HepG2 (cell line): ENCODE results near the gene POLR3K. TPM values are rescaled to one million over a fixed set of nuclear protein-coding genes. Genes with fewer than 3 reads are reported as not detected.

Source experiments
- EHMT2 ChIP-seq: fragments of 200-600 bp; sonication (generic); IDR thresholded peaks from 2 replicates; pipeline ENCODE4 v1.7.0; 2017; ENCODE audit warnings: antibody characterized with exemption, low read depth, low read length, borderline replicate concordance
- ELF3 ChIP-seq: IDR thresholded peaks from 2 replicates; pipeline ENCODE4 v1.6.1; 2016; ENCODE audit warnings: missing genetic modification reagents, missing compliant biosample characterization
- HCFC1 ChIP-seq: fragments of 150-350 bp; IDR thresholded peaks from 2 replicates; pipeline ENCODE4 v1.6.1; 2014; ENCODE audit warnings: low read depth, low read length
- HNRNPL ChIP-seq: fragments of 200-400 bp; formaldehyde crosslinking; IDR thresholded peaks from 2 replicates; pipeline ENCODE4 v1.6.1; 2017; ENCODE audit warnings: mild to moderate bottlenecking, low read depth, low read length
- JARID2 ChIP-seq: sonication (generic); formaldehyde crosslinking; IDR thresholded peaks from 2 replicates; pipeline ENCODE4 v1.8.1; 2023; ENCODE audit warnings: missing genetic modification reagents, inconsistent platforms; ENCODE audit not compliant: insufficient replicate concordance
- KDM2A ChIP-seq: sonication (generic); formaldehyde crosslinking; IDR thresholded peaks from 2 replicates; pipeline ENCODE4 v1.4.0; 2020; ENCODE audit warnings: low read depth, missing genetic modification reagents, borderline replicate concordance
- KDM3A ChIP-seq: IDR thresholded peaks from 2 replicates; pipeline ENCODE4 v1.6.1; 2018; ENCODE audit warnings: low read depth, missing compliant biosample characterization
- MIER3 ChIP-seq: IDR thresholded peaks from 2 replicates; pipeline ENCODE4 v1.6.1; 2016; ENCODE audit warnings: missing compliant biosample characterization, borderline replicate concordance
- NR0B2 ChIP-seq: sonication (generic); formaldehyde crosslinking; IDR thresholded peaks from 2 replicates; pipeline ENCODE4 v1.4.0; 2020; ENCODE audit warnings: mild to moderate bottlenecking, missing genetic modification reagents
- RARA ChIP-seq: IDR thresholded peaks from 2 replicates; pipeline ENCODE4 v1.6.1; 2016; ENCODE audit warnings: missing genetic modification reagents, missing compliant biosample characterization
- SIN3A ChIP-seq: IDR thresholded peaks from 2 replicates; pipeline ENCODE4 v1.6.1; 2011; ENCODE audit warnings: low read depth, mild to moderate bottlenecking, control low read depth, low read length, borderline replicate concordance
- SMC3 ChIP-seq: IDR thresholded peaks from 2 replicates; pipeline ENCODE4 v1.6.1; 2011; ENCODE audit warnings: low read length, improper control_type of control experiment
- TAF15 ChIP-seq: fragments of 200-400 bp; formaldehyde crosslinking; IDR thresholded peaks from one replicate; pipeline ENCODE4 v1.6.1; 2018; ENCODE audit warnings: mild to moderate bottlenecking, low read depth, low read length; ENCODE audit not compliant: poor library complexity, severe bottlenecking
- ZKSCAN8 ChIP-seq: IDR thresholded peaks from 2 replicates; pipeline ENCODE4 v1.6.1; 2016; ENCODE audit warnings: borderline replicate concordance, missing genetic modification reagents, missing compliant biosample characterization
- ZNF253 ChIP-seq: sonication (generic); formaldehyde crosslinking; IDR thresholded peaks from 2 replicates; pipeline ENCODE4 v1.8.0; 2022; ENCODE audit warnings: mild to moderate bottlenecking, missing genetic modification reagents, borderline replicate concordance
- polyA plus RNA-seq, 8 experiments: library from polyadenylated mRNA; depleted of rRNA in 3 of 8; stranded (reverse) in 7 of 8; unstranded in 1 of 8; fragments of >200 nt; fragmentation: Illumina TruSeq in 4 of 8; extraction: Trizol in 4 of 8; gene quantifications; 2 replicates each; pipeline versions ENCODE4 v1.2.1 to v1.2.3, GENCODE V29; 2011 to 2016; ENCODE audit warnings: low read depth in 4 of 8, missing spikeins in 1 of 8, mixed read lengths in 1 of 8; ENCODE audit not compliant: insufficient read depth in 1 of 8
- total RNA-seq, 5 experiments: library from RNA; depleted of rRNA; stranded (reverse); fragments of >200 nt; fragmentation: Illumina TruSeq; extraction: Trizol; gene quantifications; 2 replicates each; pipeline ENCODE4 v1.2.3, GENCODE V29; 2016; ENCODE audit warnings: low read depth in 1 of 5
- TF ChIP-seq, protein P1 (sequence below): sonication (generic); formaldehyde crosslinking; IDR thresholded peaks from 2 replicates; pipeline ENCODE4 v1.9.0; 2022; ENCODE audit warnings: missing genetic modification reagents, mild to moderate bottlenecking, borderline replicate concordance
- TF ChIP-seq, protein P2 (sequence below): sonication (generic); formaldehyde crosslinking; IDR thresholded peaks from 2 replicates; pipeline ENCODE4 v1.5.0; 2020; ENCODE audit warnings: missing genetic modification reagents
- TF ChIP-seq, protein P3 (sequence below): sonication (generic); formaldehyde crosslinking; IDR thresholded peaks from 2 replicates; pipeline ENCODE4 v1.4.0; 2020; ENCODE audit warnings: mild to moderate bottlenecking, missing genetic modification reagents
- TF ChIP-seq, protein P4 (sequence below): sonication (generic); formaldehyde crosslinking; IDR thresholded peaks from 2 replicates; pipeline ENCODE4 v1.4.0; 2020; ENCODE audit warnings: missing genetic modification reagents, borderline replicate concordance
- TF ChIP-seq, protein P5 (sequence below): sonication (generic); formaldehyde crosslinking; IDR thresholded peaks from 2 replicates; pipeline ENCODE4 v1.4.0; 2020; ENCODE audit warnings: mild to moderate bottlenecking, missing genetic modification reagents

The POLR3K gene
- total and polyA plus RNA-seq, 2 of the 13 experiments (the other 11 are each of a cell fraction or from before 2014, with no cell fraction given) = 14.8 to 18.8 TPM

DNA sequence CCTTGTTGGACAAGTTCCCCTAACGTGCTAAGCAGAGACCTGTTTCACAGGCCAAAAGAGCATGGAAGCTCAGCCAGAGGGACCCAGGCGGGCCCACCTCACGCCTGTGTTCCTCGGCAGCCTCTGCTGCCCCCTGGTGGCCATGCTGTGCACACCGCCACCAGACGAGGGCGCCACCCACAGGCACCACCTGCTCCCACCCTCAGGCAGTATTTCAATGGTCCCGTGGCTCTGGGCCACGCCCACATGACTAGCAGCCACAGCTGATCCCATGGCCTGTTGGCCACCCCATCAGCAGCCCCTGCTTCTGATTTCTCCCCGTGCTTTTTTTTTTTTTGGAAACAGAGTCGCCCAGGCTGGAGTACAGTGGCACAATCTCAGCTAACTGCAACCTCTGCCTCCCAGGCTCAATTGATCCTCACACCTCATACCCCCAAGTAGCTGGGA lies 43.5 kb upstream of the POLR3K start (continued):
- TF ChIP-seq, protein P1, sequence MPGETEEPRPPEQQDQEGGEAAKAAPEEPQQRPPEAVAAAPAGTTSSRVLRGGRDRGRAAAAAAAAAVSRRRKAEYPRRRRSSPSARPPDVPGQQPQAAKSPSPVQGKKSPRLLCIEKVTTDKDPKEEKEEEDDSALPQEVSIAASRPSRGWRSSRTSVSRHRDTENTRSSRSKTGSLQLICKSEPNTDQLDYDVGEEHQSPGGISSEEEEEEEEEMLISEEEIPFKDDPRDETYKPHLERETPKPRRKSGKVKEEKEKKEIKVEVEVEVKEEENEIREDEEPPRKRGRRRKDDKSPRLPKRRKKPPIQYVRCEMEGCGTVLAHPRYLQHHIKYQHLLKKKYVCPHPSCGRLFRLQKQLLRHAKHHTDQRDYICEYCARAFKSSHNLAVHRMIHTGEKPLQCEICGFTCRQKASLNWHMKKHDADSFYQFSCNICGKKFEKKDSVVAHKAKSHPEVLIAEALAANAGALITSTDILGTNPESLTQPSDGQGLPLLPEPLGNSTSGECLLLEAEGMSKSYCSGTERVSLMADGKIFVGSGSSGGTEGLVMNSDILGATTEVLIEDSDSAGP (CRISPR knock-in tag) = peak; percentile 65
- peak; percentile 48 for TF ChIP-seq JARID2
- peak; percentile 60; the same call in 1 of the 2 replicates for TF ChIP-seq NR0B2 (CRISPR knock-in tag)
- peak; percentile 76 for TF ChIP-seq TAF15
- TF ChIP-seq RARA (CRISPR knock-in tag) = 0 out of 2 replicates have a peak, but pooled peaks have one; percentile 16
- 0 out of 2 replicates have a peak, but pooled peaks have one; percentile 18 for TF ChIP-seq ZKSCAN8
- TF ChIP-seq, protein P2, sequence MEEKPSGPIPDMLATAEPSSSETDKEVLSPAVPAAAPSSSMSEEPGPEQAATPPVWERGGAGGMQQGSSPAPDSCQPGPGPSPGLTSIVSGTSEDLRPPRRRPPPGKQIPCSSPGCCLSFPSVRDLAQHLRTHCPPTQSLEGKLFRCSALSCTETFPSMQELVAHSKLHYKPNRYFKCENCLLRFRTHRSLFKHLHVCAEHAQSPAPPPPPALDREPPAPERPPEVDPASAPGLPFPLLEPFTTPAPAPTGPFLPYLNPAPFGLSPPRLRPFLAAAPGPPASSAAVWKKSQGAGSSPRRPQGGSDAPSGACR (CRISPR knock-in tag) = peak; percentile 29; the same call in 1 of the 2 replicates
- TF ChIP-seq EHMT2 = no peak
- peak; percentile 79 for TF ChIP-seq SMC3
- TF ChIP-seq MIER3 = peak; percentile 68; the same call in 1 of the 2 replicates
- TF ChIP-seq KDM2A = peak; percentile 92
- TF ChIP-seq, protein P3, sequence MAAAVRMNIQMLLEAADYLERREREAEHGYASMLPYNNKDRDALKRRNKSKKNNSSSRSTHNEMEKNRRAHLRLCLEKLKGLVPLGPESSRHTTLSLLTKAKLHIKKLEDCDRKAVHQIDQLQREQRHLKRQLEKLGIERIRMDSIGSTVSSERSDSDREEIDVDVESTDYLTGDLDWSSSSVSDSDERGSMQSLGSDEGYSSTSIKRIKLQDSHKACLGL = 0 out of 2 replicates have a peak, but pooled peaks have one; percentile 29
- TF ChIP-seq ZNF253 (CRISPR knock-in tag) = no peak
- TF ChIP-seq HNRNPL = 0 out of 2 replicates have a peak, but pooled peaks have one; percentile 37
- TF ChIP-seq ELF3 (CRISPR knock-in tag) = 0 out of 2 replicates have a peak, but pooled peaks have one; percentile 38
- TF ChIP-seq, protein P4, sequence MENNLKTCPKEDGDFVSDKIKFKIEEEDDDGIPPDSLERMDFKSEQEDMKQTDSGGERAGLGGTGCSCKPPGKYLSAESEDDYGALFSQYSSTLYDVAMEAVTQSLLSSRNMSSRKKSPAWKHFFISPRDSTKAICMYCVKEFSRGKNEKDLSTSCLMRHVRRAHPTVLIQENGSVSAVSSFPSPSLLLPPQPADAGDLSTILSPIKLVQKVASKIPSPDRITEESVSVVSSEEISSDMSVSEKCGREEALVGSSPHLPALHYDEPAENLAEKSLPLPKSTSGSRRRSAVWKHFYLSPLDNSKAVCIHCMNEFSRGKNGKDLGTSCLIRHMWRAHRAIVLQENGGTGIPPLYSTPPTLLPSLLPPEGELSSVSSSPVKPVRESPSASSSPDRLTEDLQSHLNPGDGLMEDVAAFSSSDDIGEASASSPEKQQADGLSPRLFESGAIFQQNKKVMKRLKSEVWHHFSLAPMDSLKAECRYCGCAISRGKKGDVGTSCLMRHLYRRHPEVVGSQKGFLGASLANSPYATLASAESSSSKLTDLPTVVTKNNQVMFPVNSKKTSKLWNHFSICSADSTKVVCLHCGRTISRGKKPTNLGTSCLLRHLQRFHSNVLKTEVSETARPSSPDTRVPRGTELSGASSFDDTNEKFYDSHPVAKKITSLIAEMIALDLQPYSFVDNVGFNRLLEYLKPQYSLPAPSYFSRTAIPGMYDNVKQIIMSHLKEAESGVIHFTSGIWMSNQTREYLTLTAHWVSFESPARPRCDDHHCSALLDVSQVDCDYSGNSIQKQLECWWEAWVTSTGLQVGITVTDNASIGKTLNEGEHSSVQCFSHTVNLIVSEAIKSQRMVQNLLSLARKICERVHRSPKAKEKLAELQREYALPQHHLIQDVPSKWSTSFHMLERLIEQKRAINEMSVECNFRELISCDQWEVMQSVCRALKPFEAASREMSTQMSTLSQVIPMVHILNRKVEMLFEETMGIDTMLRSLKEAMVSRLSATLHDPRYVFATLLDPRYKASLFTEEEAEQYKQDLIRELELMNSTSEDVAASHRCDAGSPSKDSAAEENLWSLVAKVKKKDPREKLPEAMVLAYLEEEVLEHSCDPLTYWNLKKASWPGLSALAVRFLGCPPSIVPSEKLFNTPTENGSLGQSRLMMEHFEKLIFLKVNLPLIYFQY = peak; percentile 65; the same call in 1 of the 2 replicates
- TF ChIP-seq, protein P5, sequence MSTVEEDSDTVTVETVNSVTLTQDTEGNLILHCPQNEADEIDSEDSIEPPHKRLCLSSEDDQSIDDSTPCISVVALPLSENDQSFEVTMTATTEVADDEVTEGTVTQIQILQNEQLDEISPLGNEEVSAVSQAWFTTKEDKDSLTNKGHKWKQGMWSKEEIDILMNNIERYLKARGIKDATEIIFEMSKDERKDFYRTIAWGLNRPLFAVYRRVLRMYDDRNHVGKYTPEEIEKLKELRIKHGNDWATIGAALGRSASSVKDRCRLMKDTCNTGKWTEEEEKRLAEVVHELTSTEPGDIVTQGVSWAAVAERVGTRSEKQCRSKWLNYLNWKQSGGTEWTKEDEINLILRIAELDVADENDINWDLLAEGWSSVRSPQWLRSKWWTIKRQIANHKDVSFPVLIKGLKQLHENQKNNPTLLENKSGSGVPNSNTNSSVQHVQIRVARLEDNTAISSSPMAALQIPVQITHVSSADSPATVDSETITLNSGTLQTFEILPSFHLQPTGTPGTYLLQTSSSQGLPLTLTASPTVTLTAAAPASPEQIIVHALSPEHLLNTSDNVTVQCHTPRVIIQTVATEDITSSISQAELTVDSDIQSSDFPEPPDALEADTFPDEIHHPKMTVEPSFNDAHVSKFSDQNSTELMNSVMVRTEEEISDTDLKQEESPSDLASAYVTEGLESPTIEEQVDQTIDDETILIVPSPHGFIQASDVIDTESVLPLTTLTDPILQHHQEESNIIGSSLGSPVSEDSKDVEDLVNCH (CRISPR knock-in tag) = no peak
- TF ChIP-seq HCFC1 = no peak
- TF ChIP-seq KDM3A (CRISPR knock-in tag) = 0 out of 2 replicates have a peak, but pooled peaks have one; percentile 55
- no peak for TF ChIP-seq SIN3A
